Effector CD4-positive, alpha-beta T cell (primary cell): ENCODE data around the gene ADCY1.

Source experiments
- DNase-seq: peaks from one replicate; pipeline ENCODE4 v3.0.0-alpha.2; 2020

ADCY1 gene

DNA sequence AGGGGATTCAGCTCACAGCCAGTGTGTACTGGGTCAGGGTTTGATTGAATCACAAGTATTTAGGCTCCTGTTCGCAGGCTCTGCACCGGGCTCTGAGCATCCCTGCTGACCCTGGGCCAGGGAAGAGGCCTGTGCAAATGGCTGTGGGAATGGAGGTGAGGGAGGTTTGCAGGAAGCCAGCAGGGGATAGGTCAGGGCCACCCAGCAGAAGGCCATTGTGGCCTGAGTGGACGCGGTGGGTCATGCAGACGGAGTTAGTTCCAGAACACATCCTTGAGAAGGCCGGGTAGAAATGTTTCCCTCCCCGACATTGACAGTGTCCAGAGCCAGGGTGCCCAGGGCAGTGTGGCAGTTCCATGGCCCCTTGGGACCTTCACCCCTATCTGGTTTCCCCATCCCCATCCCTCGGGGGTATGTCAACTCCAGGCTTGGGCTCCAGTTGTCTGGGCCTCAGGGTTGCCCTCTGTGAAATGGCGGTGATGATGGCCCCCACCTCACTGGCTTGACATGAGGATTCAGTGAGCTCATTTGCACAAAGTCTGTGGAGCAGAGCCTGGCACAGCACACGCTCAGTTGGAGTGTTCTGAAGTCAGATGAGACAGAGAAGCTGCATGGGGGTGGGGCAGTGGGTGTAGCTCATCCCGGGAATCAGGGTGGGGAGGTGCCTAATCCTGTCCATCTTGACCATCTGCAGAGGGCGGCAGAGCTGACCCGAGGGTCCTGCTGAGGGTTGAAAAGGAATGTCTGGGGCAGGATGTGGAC, 107.6 kb downstream of the ADCY1 start:
- no peak for DNase-seq

DNA sequence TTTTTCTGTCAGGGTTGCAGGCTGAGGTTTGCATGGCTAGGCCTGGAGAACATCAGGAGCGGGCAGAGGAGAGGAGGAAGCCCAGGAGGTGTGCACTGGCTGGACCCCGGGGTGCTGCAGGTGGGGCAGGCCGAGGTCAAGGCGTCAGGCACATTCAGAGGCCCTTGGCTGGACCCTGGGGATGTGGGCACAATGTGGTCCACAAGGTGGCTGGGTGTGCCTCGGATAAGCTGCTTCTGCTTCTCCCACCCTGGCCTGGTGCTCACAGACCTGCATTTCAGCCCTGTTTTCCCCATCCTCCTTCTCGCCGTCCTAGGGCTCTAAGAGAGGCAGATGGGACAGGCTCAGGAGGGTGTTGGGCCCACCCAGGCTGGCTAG, 108.2 kb downstream of the ADCY1 start:
- DNase-seq = no peak

DNA sequence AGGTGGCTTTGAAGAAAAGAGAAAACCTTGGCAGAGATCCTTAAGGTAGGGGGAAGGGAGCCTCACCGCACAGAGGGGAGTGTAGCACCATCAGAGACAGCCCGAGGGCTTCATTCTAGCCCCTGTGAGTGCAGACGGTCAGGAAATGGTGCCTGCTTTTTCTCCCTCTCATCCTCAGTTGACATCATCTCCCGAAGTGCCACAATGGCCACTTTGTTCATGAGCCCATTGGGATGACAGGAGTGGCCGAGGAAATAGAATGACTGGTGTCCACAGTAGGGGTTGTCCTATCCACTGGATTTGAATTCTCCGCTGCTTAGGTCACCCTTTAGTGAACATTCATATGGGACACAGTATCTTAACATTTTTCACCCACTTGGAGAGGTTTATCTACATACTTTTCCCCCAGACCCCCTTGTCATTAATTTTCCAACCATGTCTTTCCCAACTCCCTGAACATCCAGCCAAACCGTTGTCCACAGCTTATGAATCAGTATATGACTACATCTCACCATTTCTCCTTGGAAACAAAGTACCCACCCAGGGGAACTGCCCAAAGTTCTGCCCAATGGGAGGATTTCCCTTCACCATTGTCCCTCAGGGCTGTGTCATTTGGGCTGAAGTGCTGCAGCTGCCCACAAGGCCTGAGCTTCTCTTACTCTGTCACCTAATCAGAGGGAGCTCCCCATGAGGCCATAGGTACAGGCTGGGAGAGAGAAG, 108.8 kb downstream of the ADCY1 start:
- no peak for DNase-seq

DNA sequence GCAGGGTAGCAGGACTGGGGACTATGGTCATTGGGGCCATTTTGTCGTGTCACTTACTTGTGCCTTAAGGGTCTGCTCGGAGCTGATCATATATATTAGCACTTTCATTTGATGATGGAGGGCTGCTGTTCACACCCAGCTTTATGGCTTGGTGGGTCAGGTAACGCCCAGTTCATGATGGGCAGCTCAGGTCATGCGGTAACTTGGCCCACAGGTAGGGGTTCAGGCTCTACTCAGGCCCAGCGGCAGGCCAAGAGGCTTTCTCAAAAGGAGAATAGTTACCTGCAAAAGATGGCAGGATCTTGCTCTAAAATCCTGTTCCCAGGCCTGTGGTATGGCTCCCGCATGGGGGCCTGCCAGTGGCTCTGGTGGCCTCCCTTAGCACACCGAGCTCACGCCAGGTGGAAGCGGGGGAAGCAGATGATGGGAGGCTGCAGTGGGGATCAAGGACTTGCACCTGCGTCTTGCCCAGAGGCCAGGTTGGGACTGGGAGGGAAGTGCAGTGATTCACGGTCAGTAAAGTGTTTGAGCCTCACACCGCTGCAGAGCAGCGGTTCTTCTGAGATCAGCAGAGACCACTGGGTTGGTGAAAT, 109.5 kb downstream of the ADCY1 start:
- DNase-seq = no peak

DNA sequence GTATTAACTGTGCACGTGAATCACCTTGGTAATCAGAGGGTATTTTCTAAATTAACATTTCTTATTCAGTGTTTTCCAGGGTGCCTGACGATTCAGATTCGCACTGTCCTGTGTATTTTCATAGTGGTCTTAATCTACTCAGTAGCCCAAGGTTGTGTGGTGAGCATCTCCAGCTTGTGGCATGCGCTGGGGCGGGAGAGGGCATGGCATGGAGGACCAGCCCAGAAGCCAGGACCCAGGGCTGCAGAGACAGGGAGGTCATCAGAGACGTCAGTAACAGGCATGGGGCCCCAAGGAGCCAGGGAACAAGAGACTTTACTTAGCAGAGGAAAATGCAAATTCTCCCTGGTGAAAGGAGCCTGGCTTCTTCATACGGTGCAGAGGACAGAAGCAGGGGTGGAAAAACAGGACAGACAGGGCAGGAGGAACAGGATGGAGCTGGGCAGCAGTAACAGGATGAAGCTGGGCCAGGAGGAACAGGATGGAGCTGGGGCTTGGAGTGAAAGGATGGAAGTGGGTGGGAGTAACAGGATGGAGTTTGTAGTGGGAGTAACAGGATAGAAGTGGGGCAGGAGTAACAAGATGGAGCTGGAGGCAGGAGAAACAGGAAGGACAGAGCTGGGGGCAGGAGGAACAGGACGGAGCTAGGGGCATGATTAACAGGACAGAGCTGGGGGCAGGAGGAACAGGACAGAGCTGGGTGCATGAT, 110.9 kb downstream of the ADCY1 start:
- no peak for DNase-seq

DNA sequence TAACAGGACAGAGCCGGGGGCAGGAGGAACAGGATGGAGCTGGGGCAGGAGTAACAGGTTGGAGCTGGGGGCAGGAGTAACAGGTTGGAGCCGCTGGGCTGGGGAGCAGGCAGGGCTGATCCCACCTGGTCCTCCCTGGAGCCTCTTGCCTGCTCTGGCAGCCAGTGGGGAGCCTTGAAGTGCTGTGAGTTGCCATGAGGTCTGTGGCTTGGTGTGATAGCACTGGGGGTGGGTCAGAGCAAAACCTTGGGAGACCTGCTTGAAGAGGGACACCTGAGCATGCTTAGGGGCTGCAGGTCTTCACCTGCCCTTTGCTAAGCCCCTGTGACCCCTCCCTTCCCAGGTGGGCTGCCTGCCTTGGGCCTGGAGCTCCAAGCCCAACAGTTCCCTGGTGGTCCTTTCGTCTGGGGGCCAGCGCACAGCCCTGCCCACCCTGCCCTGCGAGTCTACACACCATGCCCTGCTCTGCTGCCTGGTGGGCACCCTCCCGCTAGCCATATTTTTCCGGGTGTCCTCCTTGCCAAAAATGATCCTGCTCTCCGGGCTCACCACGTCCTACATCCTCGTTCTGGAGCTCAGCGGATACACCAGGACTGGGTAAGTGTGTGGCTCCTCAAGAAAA, 111.6 kb downstream of the ADCY1 start:
- no peak for DNase-seq

DNA sequence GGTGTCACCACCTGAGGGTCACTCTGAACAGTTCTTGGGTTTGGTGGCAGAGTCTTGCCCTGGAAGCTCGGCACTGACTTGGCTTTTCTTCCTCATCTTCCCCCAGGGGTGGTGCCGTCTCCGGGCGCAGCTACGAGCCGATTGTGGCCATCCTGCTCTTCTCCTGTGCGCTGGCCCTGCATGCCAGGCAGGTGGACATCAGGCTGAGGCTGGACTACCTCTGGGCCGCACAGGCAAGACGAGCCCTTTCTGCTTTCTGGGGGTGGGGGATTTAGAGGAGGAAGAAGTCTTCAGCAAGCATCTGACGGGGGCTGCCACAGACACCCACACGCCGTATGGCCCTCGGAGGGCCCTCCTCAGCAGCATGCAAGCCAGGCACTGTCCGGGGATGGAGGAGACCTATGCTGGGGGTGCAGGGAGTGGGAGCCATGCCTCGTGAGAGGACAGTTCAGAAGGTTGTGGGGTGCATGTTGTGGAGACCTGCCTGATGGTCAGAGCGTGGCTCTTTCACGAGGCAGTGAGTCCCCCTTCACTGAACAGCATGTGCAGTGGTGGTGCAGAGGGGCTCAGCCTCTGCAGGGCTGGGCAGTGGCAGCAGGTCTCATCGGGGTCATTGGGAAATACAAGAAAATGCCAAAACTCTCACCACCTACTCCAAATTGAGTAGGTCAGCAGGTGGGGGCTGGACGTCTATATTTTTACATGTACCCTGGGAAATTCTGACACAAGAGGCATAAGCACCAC, 112.4 kb downstream of the ADCY1 start:
- DNase-seq = no peak

DNA sequence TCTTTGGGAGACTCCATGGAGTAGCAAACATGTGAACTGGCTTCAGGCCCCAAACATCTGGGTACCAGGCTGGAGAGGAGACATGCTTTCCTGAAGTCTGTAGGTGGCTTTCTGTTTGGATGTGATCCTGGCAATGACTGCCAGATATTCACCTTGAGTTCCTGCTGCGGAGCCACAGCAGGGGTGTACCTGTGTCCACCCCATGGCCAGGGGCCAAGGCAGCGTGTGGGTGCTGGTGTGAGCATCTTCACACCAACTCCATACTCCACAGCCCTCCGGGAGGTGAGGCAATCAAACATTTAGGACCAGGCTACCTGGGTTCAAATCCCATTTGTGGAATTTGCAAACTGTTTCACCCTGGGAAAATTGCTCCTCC, 113.0 kb downstream of the ADCY1 start:
- DNase-seq = no peak

DNA sequence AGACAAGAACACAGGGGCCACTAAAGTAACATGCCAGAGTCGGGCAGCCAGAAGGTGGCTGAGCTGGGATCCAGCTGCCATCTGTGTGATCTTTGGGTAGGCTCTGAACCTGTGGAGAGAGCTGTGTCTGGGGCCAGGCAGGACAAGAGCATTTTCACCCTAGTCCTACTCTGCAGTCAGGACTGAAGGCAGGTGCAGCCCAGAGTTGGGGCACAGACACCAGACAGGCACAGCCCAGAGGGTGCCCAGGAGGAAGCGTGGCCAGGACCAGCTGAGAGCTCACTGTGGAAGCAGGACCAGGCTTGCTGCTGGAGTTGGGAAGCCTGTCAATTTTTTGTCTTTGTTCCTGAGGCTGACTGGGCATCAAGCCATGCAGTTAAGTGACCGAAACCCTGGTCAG, 113.6 kb downstream of the ADCY1 start:
- DNase-seq = no peak

DNA sequence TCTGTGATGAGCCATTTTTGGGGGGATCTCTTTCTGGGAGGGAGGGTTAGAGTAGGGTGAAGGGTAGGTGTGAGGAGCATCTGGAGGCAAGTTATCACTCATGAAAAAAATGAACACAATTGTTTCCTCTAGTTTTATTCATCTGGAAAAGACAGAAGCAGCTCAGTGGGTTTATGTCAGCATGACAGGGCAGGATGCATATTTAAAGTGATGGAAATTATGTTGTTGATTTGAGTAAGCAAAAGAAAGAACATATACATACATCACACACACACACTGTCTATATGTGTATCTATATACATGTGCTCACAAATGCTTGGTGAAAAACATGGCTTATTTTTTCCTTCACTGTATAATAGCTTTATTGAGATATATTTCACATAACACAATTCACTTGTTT, 114.2 kb downstream of the ADCY1 start:
- no peak for DNase-seq

DNA sequence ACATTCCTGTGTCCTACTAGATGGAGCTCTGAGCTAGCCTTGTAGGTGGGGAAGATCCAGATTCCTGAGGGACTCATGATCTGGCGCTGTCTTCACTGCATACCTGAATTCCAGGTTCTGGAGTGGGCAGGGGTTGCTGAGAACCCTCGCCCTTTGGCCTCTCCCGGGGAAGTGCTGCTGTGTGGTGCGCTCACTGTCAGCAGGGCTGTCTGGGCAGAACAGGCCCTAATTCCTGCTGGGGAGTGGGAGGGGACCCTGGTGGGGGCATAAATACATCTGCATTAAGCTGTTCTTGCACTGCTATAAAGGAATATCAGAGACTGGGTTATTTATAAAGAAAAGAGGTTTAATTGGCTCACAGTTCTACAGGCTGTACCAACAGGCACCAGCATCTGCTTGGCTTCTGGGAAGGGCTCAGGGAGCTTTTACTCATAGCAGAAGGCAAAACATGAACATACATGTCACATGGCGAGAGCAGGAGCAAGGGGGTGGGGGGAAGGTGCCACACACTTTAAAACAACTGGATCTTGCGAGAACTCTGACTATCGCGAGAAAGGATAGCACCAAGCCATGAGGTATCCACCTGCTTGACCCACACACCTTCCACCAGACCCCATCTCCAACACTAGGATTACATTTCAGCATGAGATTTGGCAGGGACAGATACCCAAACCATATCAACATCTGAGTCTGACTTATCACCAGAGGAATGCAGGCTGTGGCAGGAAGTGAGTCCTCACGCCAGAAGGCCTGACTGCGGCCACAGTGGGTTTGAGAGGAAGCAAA, 115.0 kb downstream of the ADCY1 start:
- no peak for DNase-seq

DNA sequence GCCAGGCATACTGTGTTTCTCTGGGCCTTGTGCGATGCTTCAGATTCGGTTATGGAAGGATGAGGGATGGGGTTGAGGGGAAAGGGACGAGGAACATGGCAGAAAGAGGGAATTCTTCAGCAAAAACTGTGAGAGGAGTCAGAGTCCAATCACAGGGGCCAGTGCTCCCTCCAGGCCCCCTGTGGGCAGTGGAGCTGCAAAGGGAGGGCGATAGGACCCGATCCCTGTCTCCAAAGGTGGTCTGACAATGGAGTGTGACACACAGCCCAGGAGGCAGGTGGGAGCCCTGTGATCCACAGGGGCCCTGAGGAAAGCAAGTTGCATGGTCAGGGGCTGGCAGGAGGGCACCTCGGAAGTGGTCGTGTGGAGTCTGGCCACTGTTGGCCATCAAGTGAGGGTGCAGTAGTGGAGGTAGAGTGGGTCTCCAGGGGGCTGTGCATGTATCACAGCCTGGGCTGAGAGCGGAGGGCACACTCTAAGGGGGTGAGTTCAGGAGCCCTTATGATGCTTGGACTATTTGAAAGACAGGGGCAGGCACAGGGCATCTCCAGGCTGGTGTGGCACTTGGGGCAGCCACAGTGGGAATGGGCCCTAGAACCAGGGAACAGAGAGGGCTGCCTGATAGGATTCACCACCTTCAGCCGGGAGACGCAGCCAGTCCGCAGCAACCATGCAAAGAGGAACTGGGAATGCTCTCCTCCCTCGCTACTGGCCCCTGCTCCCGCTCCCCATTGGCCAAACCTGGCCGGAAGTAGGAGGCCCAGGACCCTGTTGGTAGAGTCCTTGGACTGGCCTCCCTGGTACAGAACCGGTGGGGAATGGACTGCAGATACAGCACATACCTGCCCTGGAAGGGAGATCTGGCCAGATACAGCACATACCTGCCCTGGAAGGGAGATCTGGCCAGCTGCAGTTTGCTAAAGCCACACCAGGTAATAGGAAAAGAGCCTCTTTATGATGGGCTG, 115.9 kb downstream of the ADCY1 start:
- DNase-seq = no peak

DNA sequence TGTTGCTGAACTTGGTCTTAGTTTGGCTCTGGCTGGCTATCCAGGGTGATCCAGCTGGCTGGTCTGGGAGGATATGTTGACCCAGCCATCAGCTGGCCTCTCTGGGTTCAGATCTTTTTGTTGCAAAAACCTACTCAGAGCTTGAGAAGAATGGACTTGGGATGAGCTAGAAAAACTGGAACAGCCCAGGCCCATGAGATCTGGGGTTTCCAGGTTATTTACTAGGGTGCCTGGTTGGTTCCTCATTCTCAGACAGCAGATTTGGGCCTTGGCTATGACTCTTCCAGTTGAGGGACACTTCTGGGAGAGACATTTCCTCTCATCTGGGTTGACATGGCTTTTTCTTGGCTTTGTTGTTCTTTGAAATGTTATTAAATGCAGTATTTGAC, 116.6 kb downstream of the ADCY1 start:
- no peak for DNase-seq

DNA sequence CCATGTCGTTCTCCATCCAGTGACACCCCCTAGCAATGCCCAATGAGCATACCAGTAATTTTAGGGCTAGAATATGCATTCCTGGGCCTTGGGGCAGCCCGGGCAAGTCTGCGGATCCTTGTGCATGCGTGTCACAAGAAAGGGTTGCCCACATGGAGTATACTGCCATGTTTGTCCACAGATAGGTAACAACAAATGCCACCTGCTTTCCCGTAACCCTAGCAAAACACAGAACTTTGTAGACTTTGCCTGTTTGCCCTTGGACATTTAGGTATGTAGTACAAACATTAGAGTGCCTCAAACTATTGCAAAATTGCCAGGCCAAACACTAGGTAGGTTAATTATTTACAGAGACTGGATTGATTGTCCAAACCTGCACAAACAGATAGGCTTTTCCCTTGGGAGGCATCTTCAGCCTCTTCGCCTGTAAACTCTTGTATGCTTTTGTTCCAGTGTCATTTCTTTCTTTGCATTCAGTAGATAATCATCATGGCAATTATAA, 117.0 kb downstream of the ADCY1 start:
- no peak for DNase-seq

DNA sequence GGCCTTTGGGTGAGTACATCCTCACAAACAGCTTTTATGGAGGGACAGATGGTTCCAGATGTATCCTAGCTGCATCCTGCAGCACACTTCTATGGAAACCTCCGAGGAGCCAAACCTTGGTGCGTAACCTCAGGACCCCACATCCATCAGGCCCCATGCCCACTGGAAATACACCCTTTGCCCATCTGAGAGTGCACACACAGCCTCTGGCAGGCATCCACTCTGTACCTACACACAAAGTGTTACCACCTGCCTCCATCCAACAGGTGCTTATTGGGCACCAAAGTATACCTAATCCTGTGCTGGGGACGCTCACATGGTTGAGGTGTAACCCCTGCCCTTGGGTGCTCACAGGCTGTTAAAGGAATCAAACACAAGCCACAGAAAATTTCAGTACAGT, 117.9 kb downstream of the ADCY1 start:
- no peak for DNase-seq

DNA sequence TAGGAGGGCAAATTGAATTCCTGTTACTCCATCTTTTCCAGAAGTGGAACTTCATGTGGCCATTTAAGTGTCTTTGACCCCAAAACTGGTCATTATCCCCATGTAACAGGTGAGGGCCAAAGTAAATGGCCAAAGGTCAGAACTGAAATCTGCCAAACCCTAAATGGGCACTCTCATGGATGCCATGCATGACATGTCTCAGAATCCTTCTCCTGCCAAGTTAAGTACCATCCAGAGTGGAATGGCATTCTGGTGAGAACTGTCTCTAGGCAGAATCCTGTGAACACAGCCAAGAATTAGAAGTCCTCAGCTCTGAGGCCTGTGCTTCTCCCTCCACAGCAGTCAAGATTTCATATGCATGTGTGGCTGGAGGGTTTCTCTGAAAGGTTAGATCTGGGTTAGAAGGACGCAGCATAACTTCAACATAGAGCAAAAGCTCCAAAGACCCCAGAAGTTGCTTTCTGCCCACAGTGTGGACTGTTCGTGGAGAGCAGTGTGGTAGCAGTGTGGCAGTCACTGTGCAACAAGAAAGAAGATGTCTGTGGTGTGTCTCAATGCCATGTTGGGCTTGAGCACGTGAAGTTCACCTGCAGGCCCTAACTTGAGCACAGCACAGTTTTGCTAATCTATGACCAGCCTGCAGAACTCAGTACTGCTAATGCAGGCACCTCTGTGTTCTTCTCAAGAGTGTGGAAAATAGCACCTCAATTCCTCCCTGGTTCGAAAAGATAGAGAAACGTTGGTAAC, 121.3 kb downstream of the ADCY1 start:
- no peak for DNase-seq

DNA sequence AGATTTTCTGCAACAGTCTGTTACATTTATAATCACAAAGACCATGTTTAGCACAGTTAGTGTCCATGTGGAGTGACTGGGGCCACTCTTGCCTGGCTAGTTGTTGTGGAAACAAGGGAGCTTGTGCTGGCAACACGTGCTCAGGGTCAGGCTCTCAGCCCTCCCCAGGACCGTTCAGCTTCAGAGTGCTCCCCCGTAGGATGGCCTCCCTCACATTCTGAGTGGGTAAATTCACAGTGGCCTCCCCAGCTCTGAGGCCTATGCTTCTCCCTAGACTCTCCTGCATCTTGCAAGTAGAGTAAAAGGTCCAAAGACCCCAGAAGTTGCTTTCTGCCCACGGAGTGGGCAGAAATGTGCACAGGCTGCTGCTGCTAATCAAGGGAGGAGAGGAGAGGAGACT, 122.3 kb downstream of the ADCY1 start:
- no peak for DNase-seq

DNA sequence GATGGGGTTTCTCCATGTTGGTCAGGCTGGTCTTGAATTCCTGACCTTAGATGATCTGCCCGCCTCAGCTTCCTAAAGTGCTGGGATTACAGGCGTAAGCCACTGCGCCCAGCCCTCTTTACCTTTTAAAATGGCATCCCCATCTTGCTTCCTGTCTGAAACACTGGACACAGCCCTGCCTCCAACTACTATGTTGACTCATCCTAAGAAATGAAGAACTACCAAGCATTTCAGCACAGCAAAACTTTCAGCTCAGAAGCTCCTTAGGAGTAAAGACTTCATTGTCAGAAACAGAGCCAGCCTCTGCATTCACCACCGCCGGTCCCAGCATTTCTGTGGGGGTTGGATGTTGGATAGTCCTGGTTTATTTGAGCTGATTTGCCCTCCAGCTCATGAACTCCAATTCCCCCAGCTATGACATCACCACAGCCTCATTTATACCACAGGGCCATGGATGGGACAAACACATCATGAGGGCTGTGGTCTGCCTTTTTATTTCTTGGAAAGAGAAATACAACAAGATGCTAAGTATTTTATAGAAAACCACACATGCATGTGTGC, 123.5 kb downstream of the ADCY1 start:
- DNase-seq = no peak
